H9 (cell line): ENCODE measurements around the gene APPL2. TPM values are rescaled to one million over a fixed set of nuclear protein-coding genes. Genes with fewer than 3 reads are reported as not detected.

Experiments used
- DNase-seq: peaks from one replicate; pipeline ENCODE4 v3.0.0-alpha.2; 2017
- H2AFZ ChIP-seq: one replicate; pipeline ENCODE4 v1.6.1; 2013; ENCODE audit warnings: mild to moderate bottlenecking, low read length, control low read depth, moderate library complexity
- H2AK5ac ChIP-seq: 2 replicates; pipeline ENCODE4 v1.6.1; 2013; ENCODE audit warnings: low read length, control low read depth, mixed read lengths; ENCODE audit not compliant: insufficient read length
- H2BK120ac ChIP-seq: one replicate; pipeline ENCODE4 v1.6.1; 2013; ENCODE audit warnings: low read depth, mild to moderate bottlenecking, low read length, control low read depth, inconsistent platforms; ENCODE audit not compliant: poor library complexity, severe bottlenecking
- H2BK12ac ChIP-seq: 2 replicates; pipeline ENCODE4 v1.6.1; 2013; ENCODE audit warnings: low read length, control low read depth, mixed read lengths, low read depth; ENCODE audit not compliant: insufficient read length
- H2BK15ac ChIP-seq: 2 replicates; pipeline ENCODE4 v1.6.1; 2013; ENCODE audit warnings: low read depth, low read length, control low read depth
- H2BK20ac ChIP-seq: one replicate; pipeline ENCODE4 v1.6.1; 2013; ENCODE audit warnings: low read depth, mild to moderate bottlenecking, low read length, control low read depth, inconsistent platforms; ENCODE audit not compliant: poor library complexity, severe bottlenecking
- H2BK5ac ChIP-seq: 2 replicates; pipeline ENCODE4 v1.6.1; 2013; ENCODE audit warnings: low read length, control low read depth, mixed read lengths; ENCODE audit not compliant: insufficient read length
- H3K14ac ChIP-seq: 2 replicates; pipeline ENCODE4 v1.6.1; 2013; ENCODE audit warnings: low read length, control low read depth; ENCODE audit not compliant: insufficient read depth
- H3K18ac ChIP-seq: 2 replicates; pipeline ENCODE4 v1.6.1; 2013; ENCODE audit warnings: low read depth, mild to moderate bottlenecking, mixed read lengths, low read length, control low read depth; ENCODE audit not compliant: insufficient read length
- H3K23ac ChIP-seq: 2 replicates; pipeline ENCODE4 v1.6.1; 2013; ENCODE audit warnings: low read length, control low read depth, mixed read lengths, low read depth; ENCODE audit not compliant: insufficient read length
- H3K23me2 ChIP-seq: 2 replicates; pipeline ENCODE4 v1.6.1; 2013; ENCODE audit warnings: low read depth, mild to moderate bottlenecking, mixed read lengths, low read length, control low read depth; ENCODE audit not compliant: insufficient read length, poor library complexity, severe bottlenecking
- H3K27ac ChIP-seq: 2 replicates; pipeline ENCODE4 v1.5.1; 2013; ENCODE audit warnings: low read length, control low read depth, mixed read lengths, low read depth; ENCODE audit not compliant: insufficient read length
- H3K27me3 ChIP-seq: 2 replicates; pipeline ENCODE4 v1.6.1; 2013; ENCODE audit warnings: low read length, control low read depth, inconsistent platforms; ENCODE audit not compliant: insufficient read depth
- H3K4ac ChIP-seq: 2 replicates; pipeline ENCODE4 v1.6.1; 2013; ENCODE audit warnings: low read depth, mild to moderate bottlenecking, control low read depth, inconsistent platforms, low read length, moderate library complexity
- H3K4me1 ChIP-seq: 2 replicates; pipeline ENCODE4 v1.6.1; 2013; ENCODE audit warnings: low read length, control low read depth, inconsistent platforms; ENCODE audit not compliant: insufficient read depth
- H3K4me2 ChIP-seq: 2 replicates; pipeline ENCODE4 v1.6.1; 2013; ENCODE audit warnings: low read length, control low read depth, mixed read lengths; ENCODE audit not compliant: insufficient read length, insufficient read depth
- H3K56ac ChIP-seq: 2 replicates; pipeline ENCODE4 v1.6.1; 2013; ENCODE audit warnings: low read depth, mild to moderate bottlenecking, mixed read lengths, low read length, control low read depth; ENCODE audit not compliant: insufficient read length
- H3K79me1 ChIP-seq: 2 replicates; pipeline ENCODE4 v1.6.1; 2013; ENCODE audit warnings: low read depth, mild to moderate bottlenecking, moderate library complexity, low read length, control low read depth, inconsistent platforms; ENCODE audit not compliant: insufficient read depth, poor library complexity, severe bottlenecking
- H3K79me2 ChIP-seq: 2 replicates; pipeline ENCODE4 v1.6.1; 2013; ENCODE audit warnings: low read length, control low read depth, inconsistent platforms; ENCODE audit not compliant: insufficient read depth
- H3K9ac ChIP-seq: 2 replicates; pipeline ENCODE4 v1.6.1; 2013; ENCODE audit warnings: low read length, control low read depth, mixed read lengths; ENCODE audit not compliant: insufficient read length; ENCODE audit errors: extremely low read depth
- H3K9me3 ChIP-seq: one replicate; pipeline ENCODE4 v1.6.1; 2013; ENCODE audit warnings: low read depth, low read length, inconsistent platforms; ENCODE audit not compliant: control insufficient read depth
- H3T11ph ChIP-seq: one replicate; pipeline ENCODE4 v1.6.1; 2013; ENCODE audit warnings: mild to moderate bottlenecking, low read length, control low read depth, inconsistent platforms
- H4K20me1 ChIP-seq: one replicate; pipeline ENCODE4 v1.6.1; 2013; ENCODE audit not compliant: control insufficient read depth, insufficient read length, insufficient read depth
- H4K5ac ChIP-seq: 2 replicates; pipeline ENCODE4 v1.6.1; 2013; ENCODE audit warnings: low read depth, mild to moderate bottlenecking, mixed read lengths, low read length, control low read depth; ENCODE audit not compliant: insufficient read length
- H4K8ac ChIP-seq: replicated peaks from 2 replicates; pipeline ENCODE4 v1.6.1; 2013; ENCODE audit warnings: low read length, control low read depth, mixed read lengths, low read depth; ENCODE audit not compliant: insufficient read length
- H4K91ac ChIP-seq: 2 replicates; pipeline ENCODE4 v1.6.1; 2013; ENCODE audit warnings: low read depth, mild to moderate bottlenecking, moderate library complexity, mixed read lengths, low read length, control low read depth; ENCODE audit not compliant: insufficient read length
- H3K27ac Mint-ChIP-seq, 3 experiments: 2 replicates in 2 of 3; 3 replicates in 1 of 3; pipeline ENCODE4 v1.8.0; 2020 to 2021; ENCODE audit warnings: mixed read lengths in 3 of 3, mild to moderate bottlenecking in 1 of 3, moderate library complexity in 1 of 3
- H3K27me3 Mint-ChIP-seq: 2 replicates; pipeline ENCODE4 v1.8.0; 2021; ENCODE audit warnings: low read depth, mild to moderate bottlenecking, moderate library complexity, mixed read lengths
- H3K36me3 Mint-ChIP-seq, 3 experiments: 2 replicates in 2 of 3; 3 replicates in 1 of 3; pipeline ENCODE4 v1.8.0; 2020 to 2021; ENCODE audit warnings: low read depth in 3 of 3, mixed read lengths in 3 of 3; ENCODE audit not compliant: insufficient read depth in 1 of 3
- H3K4me1 Mint-ChIP-seq, 2 experiments: 2 replicates each; pipeline ENCODE4 v1.8.0; 2020; ENCODE audit warnings: mixed read lengths in 2 of 2
- H3K4me3 Mint-ChIP-seq, 2 experiments: 2 replicates in 1 of 2; 3 replicates in 1 of 2; pipeline ENCODE4 v1.8.0; 2020 to 2021; ENCODE audit warnings: mild to moderate bottlenecking in 2 of 2, mixed read lengths in 2 of 2, moderate library complexity in 1 of 2
- H3K9me3 Mint-ChIP-seq, 2 experiments: 2 replicates in 1 of 2; 3 replicates in 1 of 2; pipeline ENCODE4 v1.8.0; 2020; ENCODE audit warnings: mild to moderate bottlenecking in 2 of 2, mixed read lengths in 2 of 2, moderate library complexity in 1 of 2
- CTCF ChIP-seq: fragments of 200-600 bp; sonication (generic); conservative IDR thresholded peaks from 3 replicates; pipeline ENCODE4 v1.8.0; 2021; ENCODE audit warnings: antibody characterized with exemption, mild to moderate bottlenecking
- WGBS: extraction: QIAGEN DNeasy Blood & Tissue Kit; methylation state at CpG from one replicate; pipeline ENCODE4 v1.1.7; 2013; ENCODE audit warnings: missing lambda C conversion rate, low lambda C conversion rate, mixed read lengths; ENCODE audit not compliant: insufficient read length; ENCODE audit errors: extremely low coverage; 5-methylcytosine and 5-hydroxymethylcytosine counted together
- total RNA-seq: library from RNA; stranded (reverse); gene quantifications from 2 replicates; pipeline ENCODE4 v1.2.1, GENCODE V29; 2021

The APPL2 gene
- total RNA-seq, 1 experiment from 2014 or later, result 18.5 TPM

GRCh38 chr12:105280966-105281693 lies 45.2 kb upstream of the APPL2 start:
- Histone ChIP-seq H3K79me2 (no peaks in the 10 kb centered on the region), H3K23ac (no peak overlapping the region), H2BK12ac (no peak overlapping the region), H4K8ac (no peak overlapping the region), H2BK20ac (no peak overlapping the region), H3K27ac (no peak overlapping the region), H2BK120ac (no peak overlapping the region), H2BK15ac (no peak overlapping the region), H4K5ac (no peak overlapping the region), H3K4me1 (no peaks in the 10 kb centered on the region), H3T11ph (no peak overlapping the region), H2AK5ac (no peak overlapping the region), H2BK5ac (no peak overlapping the region), H3K4me2 (no peak overlapping the region), H3K27me3 (no peaks in the 10 kb centered on the region), H2AFZ (no peak overlapping the region), H3K4ac (no peak overlapping the region), H4K91ac (no peak overlapping the region), H3K9ac (no peak overlapping the region), H3K56ac (no peak overlapping the region), H3K9me3 (no peaks in the 10 kb centered on the region), H3K79me1 (no peaks in the 10 kb centered on the region), H3K14ac (no peak overlapping the region), H3K18ac (no peak overlapping the region), H3K23me2 (no peaks in the 10 kb centered on the region), H4K20me1 (no peaks in the 10 kb centered on the region)
- Mint-ChIP-seq H3K27ac (no peak overlapping the region), H3K4me3 (no peak overlapping the region), H3K27me3 (peaks cover 7% of the 10 kb centered on the region), H3K4me1 (peaks cover 5 to 14% of the 10 kb centered on the region in 2 experiments), H3K9me3 (no peaks in the 10 kb centered on the region), H3K36me3 (no peaks in the 10 kb centered on the region)
- TF ChIP-seq CTCF, result no peak
- WGBS, result no CpG with 5 or more reads among the region's 6 CpGs
- DNase-seq, result no peak
